Panc1 (cell line): ENCODE measurements around the gene ENTPD8. TPM values are rescaled to one million over a fixed set of nuclear protein-coding genes. Genes with fewer than 3 reads are reported as not detected.

ENCODE experiments used
- ATAC-seq: fragments of 200-7000 bp; cut with Tn5 transposase; 2 replicates; pipeline ENCODE4 v1.9.1; 2020; ENCODE audit warnings: mild to moderate bottlenecking, moderate library complexity
- BruUV-seq: library from RNA; stranded (reverse); fragments of 400-500 nt; replicated peaks from 2 replicates; lab custom pipeline; 2021; lab: Mats Ljungman, UMichigan
- CTCF ChIA-PET: fragments of 300-600 bp; sonication (Branson Sonifier 250); formaldehyde crosslinking; loops from one replicate; lab custom pipeline; 2022; ENCODE audit warnings: antibody characterized with exemption; lab: Charles Lee
- POLR2A ChIA-PET: fragments of 300-600 bp; sonication (Branson Sonifier 250); formaldehyde crosslinking; loops from one replicate; lab custom pipeline; 2022; ENCODE audit warnings: antibody characterized with exemption; lab: Charles Lee
- DNase-seq: peaks from one replicate; pipeline ENCODE4 v3.0.0-alpha.2; 2010; ENCODE audit warnings: low read depth, low spot score
- H3K27ac ChIP-seq: 2 replicates; pipeline ENCODE4 v1.5.1; 2011; ENCODE audit warnings: mild to moderate bottlenecking, low read length, inconsistent platforms
- H3K27me3 ChIP-seq: fragments of 200-500 bp; sonication (Bioruptor generic); 2 replicates; pipeline ENCODE4 v1.6.0; 2014; ENCODE audit warnings: low read length, inconsistent platforms; ENCODE audit not compliant: control insufficient read depth, insufficient read depth
- H3K36me3 ChIP-seq: fragments of 200-500 bp; sonication (Bioruptor generic); 2 replicates; pipeline ENCODE4 v1.5.1; 2014; ENCODE audit warnings: inconsistent platforms, mild to moderate bottlenecking, low read length, moderate library complexity; ENCODE audit not compliant: control insufficient read depth, insufficient read depth
- H3K4me1 ChIP-seq: 2 replicates; pipeline ENCODE4 v1.5.1; 2011; ENCODE audit warnings: inconsistent platforms, mild to moderate bottlenecking, low read length, moderate library complexity; ENCODE audit not compliant: control insufficient read depth, insufficient read depth
- H3K4me3 ChIP-seq, 2 experiments: 2 replicates each; pipeline ENCODE4 v1.5.1; 2011 to 2012; ENCODE audit warnings: low read depth in 2 of 2, low read length in 2 of 2, mild to moderate bottlenecking in 2 of 2, inconsistent platforms in 1 of 2, moderate library complexity in 1 of 2
- H3K9me3 ChIP-seq: fragments of 200-500 bp; sonication (Bioruptor generic); 2 replicates; pipeline ENCODE4 v1.5.1; 2014; ENCODE audit warnings: low read depth, mild to moderate bottlenecking, inconsistent platforms, low read length, moderate library complexity; ENCODE audit not compliant: control insufficient read depth, insufficient read depth
- POLR2AphosphoS5 ChIP-seq: IDR thresholded peaks from 2 replicates; pipeline ENCODE4 v1.6.1; 2012; ENCODE audit warnings: mild to moderate bottlenecking, low read depth, low read length, moderate library complexity
- REST ChIP-seq, 2 experiments: IDR thresholded peaks; 2 replicates each; pipeline ENCODE4 v1.6.1; 2011 to 2012; ENCODE audit warnings: low read depth in 2 of 2, control low read depth in 1 of 2, low read length in 1 of 2, mild to moderate bottlenecking in 1 of 2, moderate library complexity in 1 of 2; ENCODE audit not compliant: insufficient read depth in 1 of 2
- SIN3A ChIP-seq: IDR thresholded peaks from 2 replicates; pipeline ENCODE4 v1.6.1; 2012; ENCODE audit warnings: low read depth, mild to moderate bottlenecking, low read length, moderate library complexity, borderline replicate concordance; ENCODE audit not compliant: insufficient read depth
- TCF7L2 ChIP-seq: IDR thresholded peaks from 2 replicates; pipeline ENCODE4 v1.6.1; 2011; ENCODE audit warnings: mild to moderate bottlenecking, low read depth, low read length, inconsistent platforms
- in situ Hi-C: cut with HindIII; loops from 2 replicates; pipeline ENCODE4 v1.10.0; 2016; ENCODE audit warnings: low sequenced_read_pairs, low pct_unique_long_range_greater_than_20kb
- intact Hi-C: fragments of 100-400 bp; cut with micrococcal nuclease; formaldehyde crosslinking; loops from one replicate; pipeline ENCODE4 v1.10.0; 2022; ENCODE audit not compliant: unreplicated experiment
- total RNA-seq: library from RNA; stranded (reverse); gene quantifications from one replicate; pipeline ENCODE4 v1.2.1, GENCODE V29; 2021; ENCODE audit not compliant: unreplicated experiment
- TF ChIP-seq, protein P1 (sequence below): fragments of 450-650 bp; IDR thresholded peaks from 2 replicates; pipeline ENCODE4 v1.5.1; 2017; ENCODE audit warnings: mild to moderate bottlenecking

The ENTPD8 gene
- total RNA-seq, 1 experiment from 2014 or later = 3.9 TPM

- CTCF ChIA-PET = no interaction called here
- BruUV-seq = no TSS peak
- intact Hi-C loops (no loop called here), in situ Hi-C loops (no loop called here)
- H3K27me3 ChIP-seq = no peaks in the 10 kb centered on the region
- ATAC-seq = no peak
- TF ChIP-seq, protein P1, sequence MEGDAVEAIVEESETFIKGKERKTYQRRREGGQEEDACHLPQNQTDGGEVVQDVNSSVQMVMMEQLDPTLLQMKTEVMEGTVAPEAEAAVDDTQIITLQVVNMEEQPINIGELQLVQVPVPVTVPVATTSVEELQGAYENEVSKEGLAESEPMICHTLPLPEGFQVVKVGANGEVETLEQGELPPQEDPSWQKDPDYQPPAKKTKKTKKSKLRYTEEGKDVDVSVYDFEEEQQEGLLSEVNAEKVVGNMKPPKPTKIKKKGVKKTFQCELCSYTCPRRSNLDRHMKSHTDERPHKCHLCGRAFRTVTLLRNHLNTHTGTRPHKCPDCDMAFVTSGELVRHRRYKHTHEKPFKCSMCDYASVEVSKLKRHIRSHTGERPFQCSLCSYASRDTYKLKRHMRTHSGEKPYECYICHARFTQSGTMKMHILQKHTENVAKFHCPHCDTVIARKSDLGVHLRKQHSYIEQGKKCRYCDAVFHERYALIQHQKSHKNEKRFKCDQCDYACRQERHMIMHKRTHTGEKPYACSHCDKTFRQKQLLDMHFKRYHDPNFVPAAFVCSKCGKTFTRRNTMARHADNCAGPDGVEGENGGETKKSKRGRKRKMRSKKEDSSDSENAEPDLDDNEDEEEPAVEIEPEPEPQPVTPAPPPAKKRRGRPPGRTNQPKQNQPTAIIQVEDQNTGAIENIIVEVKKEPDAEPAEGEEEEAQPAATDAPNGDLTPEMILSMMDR = no peak
- TF ChIP-seq SIN3A (no peak), POLR2AphosphoS5 (no peak), REST (IDR thresholded peaks at IDR 0.05; ENCODE audit: insufficient read depth in 1 of 2, low read depth in 2 of 2, low read length in 1 of 2) (no peak), TCF7L2 (no peak)
- H3K27ac ChIP-seq = no peak overlapping the region
- no peak for DNase-seq
- H3K4me1 ChIP-seq = no peaks in the 10 kb centered on the region
- no peak overlapping the region for H3K4me3 ChIP-seq
- H3K36me3 ChIP-seq = no peaks in the 10 kb centered on the region
- no peaks in the 10 kb centered on the region for H3K9me3 ChIP-seq
- POLR2A ChIA-PET = no interaction called here
These were observed 52.3 kb downstream of the ENTPD8 start for GRCh38 chr9:137388589-137389427.

DNA sequence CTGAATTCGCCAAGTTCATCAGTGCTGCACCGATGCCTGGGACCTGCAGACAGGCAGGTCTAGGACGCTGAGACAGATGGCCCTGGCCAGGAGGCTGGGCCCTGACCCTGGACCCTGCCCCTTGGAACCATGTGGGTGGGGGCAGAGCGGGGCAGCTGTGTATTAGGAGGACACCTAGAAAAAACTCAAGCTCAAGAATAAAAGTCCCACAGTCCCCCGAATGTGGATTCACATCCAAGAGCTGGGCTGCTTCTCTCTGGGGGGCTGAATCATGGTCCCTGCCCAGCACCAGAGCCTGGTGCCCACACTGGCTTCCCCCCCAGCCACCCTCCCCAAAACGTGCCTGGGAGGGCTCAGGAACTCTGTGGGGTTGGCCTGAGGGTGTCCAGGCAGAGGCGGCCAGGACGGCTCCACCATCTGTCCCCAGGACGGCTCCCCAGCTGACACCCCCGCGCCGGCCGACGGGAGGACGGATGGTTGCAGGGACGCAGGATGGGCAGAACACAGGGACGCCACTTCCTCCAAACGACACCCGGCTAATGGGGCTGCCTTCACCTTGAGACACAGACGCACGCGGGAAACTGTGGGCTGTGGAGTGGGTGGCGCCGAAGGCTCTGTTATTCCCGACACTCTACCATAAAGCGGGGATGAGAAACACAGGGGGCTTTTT lies 53.1 kb downstream of the ENTPD8 start:
- no TSS peak for BruUV-seq
- TF ChIP-seq SIN3A (no peak), TCF7L2 (no peak), REST (IDR thresholded peaks at IDR 0.05; ENCODE audit: insufficient read depth in 1 of 2, low read depth in 2 of 2, low read length in 1 of 2) (no peak), POLR2AphosphoS5 (no peak)
- TF ChIP-seq, protein P1 = no peak
- CTCF ChIA-PET = no interaction called here
- no peak for ATAC-seq
- H3K4me1 ChIP-seq = no peaks in the 10 kb centered on the region
- H3K36me3 ChIP-seq = no peaks in the 10 kb centered on the region
- no peaks in the 10 kb centered on the region for H3K9me3 ChIP-seq
- in situ Hi-C loops (no loop called here), intact Hi-C loops (no loop called here)
- DNase-seq = no peak
- H3K27ac ChIP-seq = no peak overlapping the region
- POLR2A ChIA-PET = no interaction called here
- H3K27me3 ChIP-seq = no peaks in the 10 kb centered on the region
- no peak overlapping the region for H3K4me3 ChIP-seq
